Endothelial cell of umbilical vein (primary cell): ENCODE results near the gene COL18A1.

Experiments used
- JUN ChIP-seq: IDR thresholded peaks from 2 replicates; pipeline ENCODE4 v1.6.1; 2011; ENCODE audit warnings: borderline replicate concordance, low read depth; ENCODE audit not compliant: insufficient read length, insufficient read depth
- POLR2AphosphoS5 ChIP-seq: IDR thresholded peaks from 2 replicates; pipeline ENCODE4 v1.6.1; 2012; ENCODE audit warnings: low read depth, mild to moderate bottlenecking, control low read depth, low read length, moderate library complexity; ENCODE audit not compliant: insufficient read depth

GRCh38 chr21:45525153-45525909 lies 120.4 kb downstream of the COL18A1 start:
- TF ChIP-seq JUN (no peak), POLR2AphosphoS5 (no peak)
